Fibroblast of skin of right quadriceps (primary cell): ENCODE data around the gene TRAF3IP3.
A peak's percentile ranks its signal among the peaks of the same experiment; 100 is the strongest.
"Not testable (repeated sequence)": the region's sequence is repeated elsewhere in the genome, so short reads cannot be mapped to it uniquely, and the experiment has no call there.

ENCODE experiments used
- DNase-seq: peaks from one replicate; pipeline ENCODE4 v3.0.0-alpha.2; 2013

TRAF3IP3 gene

DNA sequence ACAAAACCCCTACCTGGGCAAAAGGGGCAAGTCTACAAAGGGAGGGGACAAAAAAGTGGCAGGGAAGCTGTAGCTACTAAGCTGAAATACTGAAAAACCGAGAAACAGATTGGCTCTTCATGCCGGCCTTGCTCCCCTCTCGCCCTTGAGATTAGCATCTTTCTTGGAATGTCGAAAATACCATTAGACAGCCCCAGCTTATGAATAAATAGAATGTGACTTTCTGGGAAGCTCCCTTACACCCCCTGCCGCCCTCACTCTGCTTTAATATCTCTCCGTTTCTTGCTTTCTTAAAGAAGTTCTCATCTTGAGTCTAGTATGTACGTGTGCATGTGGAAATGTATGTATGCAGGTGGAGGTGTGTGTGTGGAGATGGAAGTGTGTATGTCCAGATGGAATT, 14.1 kb downstream of the TRAF3IP3 start:
- no peak for DNase-seq

DNA sequence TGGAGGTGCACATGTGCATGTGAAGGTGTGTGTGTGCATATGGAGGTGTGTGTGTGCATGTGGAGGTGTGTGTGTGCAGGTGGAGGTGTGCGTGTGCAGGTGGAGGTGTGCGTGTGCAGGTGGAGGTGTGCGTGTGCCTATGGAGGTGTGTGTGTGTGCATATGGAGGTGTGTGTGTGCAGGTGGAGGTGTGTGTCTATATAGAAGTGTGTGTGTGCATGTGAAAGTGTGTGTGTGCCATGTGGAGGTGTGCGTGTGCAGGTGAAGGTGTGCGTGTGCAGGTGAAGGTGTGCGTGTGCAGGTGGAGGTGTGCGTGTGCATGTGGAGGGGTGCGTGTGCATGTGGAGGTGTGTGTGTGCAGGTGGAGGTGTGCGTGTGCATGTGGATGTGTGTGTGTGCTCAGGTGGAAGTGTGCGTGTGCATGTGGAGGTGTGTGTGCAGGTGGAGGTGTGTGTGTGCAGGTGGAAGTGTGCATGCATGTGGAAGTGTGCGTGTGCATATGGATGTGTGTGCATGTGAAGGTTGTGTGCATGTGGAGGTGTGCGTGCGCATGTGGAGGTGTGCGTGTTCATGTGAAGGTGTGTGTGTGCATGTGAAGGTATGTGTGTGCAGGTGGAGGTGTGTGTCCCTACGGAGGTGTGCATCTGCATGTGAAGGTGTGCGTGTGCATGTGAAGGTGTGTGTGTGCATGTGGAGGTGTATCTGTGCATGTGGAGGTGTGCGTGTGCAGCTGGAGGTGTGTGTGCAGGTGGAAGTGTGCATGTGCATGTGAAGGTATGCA, 15.0 kb downstream of the TRAF3IP3 start:
- DNase-seq, result no peak

DNA sequence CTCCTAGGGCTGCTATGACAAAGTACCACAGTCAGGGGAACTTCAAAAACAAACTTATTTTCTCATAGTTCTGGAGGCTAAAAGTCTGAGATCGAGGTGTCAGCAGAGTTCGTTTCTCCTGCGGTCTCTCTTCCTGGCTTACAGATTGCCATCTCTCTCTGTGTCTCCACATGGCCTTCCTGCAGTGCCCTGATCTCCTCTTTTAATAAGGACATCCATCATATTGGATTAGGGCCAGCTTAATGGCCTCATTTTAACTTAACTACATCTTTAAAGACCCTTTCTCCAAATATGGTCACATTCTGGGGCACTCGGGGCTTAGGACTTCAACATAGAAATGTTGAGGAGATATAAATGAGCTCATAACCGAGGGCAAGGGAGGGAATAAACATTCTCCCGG, 16.3 kb downstream of the TRAF3IP3 start:
- no peak for DNase-seq

DNA sequence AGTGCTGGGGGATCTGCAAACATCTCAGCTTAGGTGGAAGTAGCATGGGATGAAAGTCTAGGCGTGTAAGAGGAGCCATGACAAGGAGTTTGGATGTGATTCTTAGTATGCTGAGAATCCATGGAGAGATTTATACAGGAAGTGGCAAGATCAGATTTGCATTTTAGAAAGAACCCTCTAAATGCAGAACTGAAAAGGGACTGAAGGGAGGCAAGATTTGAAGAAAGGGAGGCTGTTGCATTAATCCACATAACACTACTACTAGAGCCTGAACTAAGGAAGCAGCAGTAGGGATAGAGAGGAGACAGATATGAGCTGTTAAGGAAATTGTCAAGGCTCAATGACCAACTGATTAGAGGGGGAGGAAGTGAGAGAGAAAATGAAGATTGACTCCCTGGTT, 18.7 kb downstream of the TRAF3IP3 start:
- no peak for DNase-seq

DNA sequence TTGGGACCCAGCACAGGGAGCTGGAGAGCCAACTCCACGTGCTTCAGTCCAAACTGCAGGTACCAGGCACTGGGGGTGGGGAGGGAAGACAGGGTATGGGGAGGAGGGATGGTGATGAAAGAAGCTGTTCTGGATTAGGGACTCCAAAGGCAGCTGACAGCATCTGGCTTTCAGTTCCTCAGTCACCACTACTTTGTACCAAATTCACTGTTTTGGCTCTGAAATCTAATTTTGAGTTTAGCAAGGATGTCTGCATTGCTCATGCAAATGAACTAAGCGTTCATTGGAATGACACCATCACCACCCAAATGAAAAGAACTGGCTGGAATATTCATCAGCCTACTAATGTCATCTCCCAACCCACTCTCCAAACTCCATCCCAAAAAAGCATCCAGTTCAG, 19.8 kb downstream of the TRAF3IP3 start:
- DNase-seq, result no peak

DNA sequence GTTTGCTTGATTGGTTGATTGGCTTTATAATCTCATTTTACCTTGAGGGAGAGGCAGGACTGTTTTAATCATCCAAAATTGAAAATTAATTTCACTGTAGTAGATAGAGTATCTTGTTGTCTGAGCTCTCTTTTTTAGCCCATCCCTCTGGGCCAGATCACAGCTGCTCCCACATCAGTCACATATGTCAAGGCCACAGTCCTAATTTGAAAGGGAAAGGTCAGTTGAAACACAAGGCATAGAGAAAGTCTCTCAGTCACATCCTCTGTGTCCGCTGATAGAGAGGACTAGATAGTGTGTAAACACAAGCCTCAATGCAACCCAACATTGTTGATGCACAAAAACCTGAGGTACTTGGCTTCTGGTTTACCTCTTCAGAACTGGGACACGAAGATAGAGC, 21.7 kb downstream of the TRAF3IP3 start:
- DNase-seq, result no peak

DNA sequence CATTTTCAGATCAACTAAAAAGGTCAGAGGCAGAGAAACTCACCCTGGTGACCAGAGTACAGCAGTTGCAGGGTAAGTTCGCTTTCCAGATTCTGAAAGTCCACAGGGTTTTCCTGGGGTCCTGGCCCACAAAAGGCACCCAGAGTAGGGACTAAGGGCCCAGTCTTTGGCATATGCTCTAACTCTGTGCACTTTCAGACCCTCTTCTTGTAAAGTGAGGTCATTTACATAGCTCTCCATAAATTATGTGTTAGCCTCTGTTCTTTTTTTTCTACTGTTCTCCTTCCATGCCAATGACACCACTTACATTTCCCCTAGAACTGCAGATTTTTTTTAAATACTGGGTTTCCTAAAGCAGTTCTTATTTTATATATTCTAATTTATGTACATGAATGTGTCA, 22.2 kb downstream of the TRAF3IP3 start:
- DNase-seq, result no peak

DNA sequence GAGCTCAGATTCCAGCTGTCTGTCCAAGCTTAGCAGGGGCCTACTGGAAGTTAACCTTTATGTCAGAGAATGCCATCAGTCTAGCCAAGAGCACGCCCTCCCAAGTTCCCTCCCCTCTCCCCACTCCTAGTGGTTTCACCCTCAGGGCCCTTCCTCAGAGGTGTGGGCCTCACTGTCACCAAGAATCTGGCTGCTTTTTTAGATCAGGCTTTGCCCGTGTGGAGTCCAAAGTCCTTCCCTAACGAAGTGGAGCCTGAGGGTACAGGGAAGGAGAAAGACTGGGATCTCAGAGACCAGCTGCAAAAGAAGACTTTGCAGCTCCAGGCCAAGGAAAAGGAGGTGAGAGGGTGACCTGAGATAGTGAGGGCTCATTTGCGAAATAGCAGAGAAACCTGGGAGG, 24.4 kb downstream of the TRAF3IP3 start:
- DNase-seq, result no peak

DNA sequence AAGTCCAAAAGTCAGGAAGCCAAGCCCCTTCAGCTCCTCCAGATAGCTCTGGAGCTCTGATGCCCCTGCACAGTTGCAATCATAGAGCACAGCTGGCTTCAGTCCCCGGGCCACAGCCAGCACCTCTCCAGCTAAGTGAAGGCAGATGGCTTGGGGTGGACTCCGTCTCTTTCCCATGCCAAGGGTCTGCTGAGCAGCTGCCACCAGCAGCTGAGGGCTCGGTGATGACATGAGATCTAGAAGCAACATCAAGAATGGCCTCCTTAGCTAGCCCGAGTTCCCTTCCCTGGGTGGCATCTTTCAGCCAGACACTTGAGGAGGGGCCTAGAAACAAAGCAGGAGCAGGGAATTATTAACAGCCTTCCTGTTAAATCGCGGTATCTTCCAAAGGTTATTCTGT, 27.5 kb downstream of the TRAF3IP3 start:
- DNase-seq, result no peak

DNA sequence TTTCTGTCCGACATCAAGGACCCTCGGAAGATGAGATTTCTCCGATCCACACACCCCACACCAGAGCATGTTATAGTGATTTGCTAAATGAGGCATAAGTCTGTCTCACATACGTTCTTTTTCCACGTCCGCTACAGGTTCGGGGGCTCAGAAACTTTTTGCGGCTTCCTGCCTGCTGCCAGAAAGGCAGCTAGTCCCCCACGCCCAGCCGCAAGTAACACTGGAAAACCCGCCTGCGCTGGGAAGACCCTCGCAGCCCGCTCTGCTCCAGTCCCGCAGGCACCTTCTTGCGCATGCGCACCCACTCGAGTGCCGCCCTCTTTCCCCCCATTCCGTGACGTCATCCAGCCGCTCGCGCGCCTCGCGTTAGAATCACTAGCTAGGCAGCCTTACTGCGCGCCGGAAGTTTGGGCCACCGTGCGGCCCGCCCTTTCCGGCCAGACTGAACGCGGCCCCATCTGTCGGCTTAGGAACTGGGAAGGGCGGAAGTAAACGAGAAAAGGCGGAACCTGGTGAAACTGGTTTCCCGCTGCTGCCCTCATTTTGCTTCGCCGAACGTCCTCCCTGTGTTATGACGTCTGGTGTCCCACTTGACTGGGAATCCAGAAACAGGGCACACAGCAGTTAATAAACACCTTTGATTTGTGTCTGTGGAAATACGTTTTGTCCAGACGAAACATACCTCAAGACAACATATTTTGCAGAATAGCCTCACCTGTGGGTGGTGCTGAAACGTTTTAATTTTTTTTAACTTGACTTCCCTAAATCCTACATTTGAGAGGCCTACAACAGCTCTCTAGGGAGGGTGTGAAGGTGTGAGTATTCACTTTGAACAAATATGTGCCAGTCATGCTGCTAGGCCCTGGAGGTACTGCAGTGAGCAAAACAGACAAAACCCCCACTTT, 28.7 kb downstream of the TRAF3IP3 start, which contains the start of gene C1orf74:
TSS of gene C1orf74 (minus strand) at position 295 of the 905 bp plus-strand sequence. CDS start 925 bp downstream, outside the sequence.
- DNase-seq, result peak; percentile 98

DNA sequence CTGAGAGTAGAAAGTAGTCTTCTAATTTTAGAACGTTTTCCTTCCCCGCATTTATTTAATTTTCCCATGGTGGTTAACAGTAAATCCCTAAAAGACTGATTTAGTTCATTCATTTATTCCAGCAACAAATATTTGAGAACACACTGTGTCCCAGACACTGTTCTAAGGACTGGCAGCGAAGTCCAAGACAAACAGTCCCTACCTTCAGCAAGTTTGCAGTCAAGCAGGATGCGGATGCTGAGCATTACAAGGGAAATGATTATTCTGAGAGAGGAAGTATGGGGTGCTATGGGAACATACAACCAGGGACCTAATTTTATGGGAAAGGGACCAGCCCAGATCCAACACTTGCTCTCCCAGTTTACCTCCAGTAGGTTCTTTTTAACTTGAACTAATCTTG, 29.7 kb downstream of the TRAF3IP3 start:
- no peak for DNase-seq

DNA sequence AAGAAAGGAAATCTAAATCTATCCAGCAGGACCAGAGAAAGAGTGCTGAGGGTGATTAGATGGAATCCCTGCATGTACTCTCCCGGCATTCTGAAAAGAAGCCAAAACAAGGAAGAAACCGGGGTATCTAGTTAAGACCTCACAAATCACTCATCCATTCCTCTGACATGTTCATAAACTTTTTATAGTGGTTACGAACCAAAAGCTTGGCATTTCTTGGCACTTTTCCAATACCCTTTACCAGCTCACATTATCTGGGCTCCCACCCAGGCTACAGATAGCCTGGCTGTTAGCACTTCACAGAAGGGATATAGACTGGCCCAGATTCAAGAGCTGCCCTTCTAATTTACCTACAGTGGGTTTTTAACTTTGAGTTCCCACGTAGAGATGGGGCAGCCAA, 30.3 kb downstream of the TRAF3IP3 start:
- no peak for DNase-seq

DNA sequence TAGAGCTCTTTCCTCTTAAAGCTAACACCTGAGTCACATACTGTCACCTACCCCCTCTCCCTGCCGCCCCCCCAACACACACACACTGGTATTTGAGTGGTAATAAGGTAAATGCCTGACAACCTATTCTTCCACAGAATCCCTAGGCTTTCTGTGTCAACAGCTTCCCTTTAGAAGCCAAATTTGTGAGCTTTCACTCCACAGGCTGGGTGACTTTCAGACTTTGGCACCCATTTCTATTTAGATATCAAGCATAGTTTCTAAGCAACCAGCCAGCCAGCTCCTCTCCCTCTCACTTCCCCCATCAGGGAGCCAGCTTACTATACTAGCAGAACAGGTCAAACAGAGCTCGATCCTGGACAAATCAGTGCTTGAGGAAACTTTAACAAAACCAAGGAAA, 31.7 kb downstream of the TRAF3IP3 start:
- DNase-seq, result no peak

DNA sequence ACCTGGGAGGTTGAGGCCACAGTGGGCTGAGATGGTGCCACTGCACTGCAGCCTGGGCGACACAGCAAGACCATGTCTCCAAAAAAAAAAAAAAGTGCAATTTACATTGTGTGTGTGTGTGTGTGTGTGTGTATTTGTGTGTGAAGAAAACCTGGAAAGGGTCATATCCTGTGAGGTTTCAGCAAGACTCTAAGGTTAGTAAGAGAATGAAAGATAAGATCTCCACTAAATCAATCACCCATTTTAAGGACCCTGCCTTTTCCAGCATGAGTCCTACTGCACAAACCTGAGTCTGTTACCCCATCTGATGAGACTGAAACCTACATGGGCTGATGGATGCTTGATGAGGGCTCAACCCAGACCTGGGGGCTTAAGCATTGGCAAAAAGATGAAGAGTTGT, 33.4 kb downstream of the TRAF3IP3 start:
- no peak for DNase-seq

DNA sequence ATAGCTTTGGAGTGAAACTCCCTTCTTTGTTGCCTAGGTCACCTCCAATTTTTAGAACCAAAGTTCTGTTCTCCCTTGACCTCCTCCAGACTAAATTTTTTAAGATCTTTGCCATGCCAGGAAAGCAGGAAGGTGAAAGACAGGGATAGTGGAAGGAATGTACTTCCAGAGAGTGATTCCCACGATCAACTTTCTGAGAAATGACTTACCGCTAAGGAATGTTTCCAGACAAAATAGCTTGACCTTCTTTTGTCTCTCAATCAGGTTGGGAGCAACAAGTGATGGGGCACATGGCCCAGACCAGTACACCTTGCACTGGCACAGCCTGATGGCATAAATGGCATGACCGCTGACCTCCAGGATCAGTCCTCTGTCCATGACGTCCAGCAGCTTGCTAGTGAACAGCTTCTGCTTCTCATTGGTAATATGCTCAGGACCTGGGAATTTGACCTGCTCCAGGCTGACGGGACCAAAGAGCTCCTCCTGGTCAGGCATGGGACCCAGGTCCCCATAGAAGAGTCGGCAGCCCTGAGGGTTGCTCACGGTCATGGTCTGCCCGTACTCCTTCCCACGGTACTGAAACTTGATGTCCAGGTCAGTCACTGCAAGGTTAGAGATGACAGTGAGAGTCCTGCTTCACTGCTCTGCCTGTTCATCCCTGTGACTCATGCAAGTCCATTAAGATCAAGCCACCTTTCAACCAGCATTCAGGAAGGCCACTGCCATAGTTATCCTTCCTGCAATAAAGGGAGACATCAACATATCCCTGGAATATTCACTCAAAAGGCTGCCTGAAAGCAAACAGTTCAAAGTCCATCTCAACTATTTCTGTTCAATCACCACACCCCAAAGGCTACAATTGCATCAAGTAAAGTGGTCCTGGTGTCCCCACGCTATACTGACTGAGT, 34.7 kb downstream of the TRAF3IP3 start:
- no peak for DNase-seq

DNA sequence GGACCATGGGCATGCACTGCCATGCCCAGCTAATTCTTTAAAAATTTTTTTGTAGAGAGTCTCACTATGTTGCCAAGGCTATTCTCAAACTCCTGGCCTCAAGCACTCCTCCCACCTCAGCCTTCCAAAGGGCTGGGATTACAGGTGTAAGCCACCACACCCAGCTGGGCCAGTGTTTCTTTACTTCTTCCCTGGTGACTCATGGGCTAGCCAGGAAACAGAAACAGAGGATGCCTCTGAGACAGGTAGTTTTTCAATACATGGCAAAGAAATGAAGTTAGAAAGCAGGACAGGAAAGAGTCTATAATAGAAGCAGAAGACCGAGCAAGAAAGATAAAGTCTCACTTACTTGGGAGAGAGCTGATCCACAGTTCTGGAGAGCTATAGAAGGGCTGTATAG, 36.1 kb downstream of the TRAF3IP3 start:
- no peak for DNase-seq

DNA sequence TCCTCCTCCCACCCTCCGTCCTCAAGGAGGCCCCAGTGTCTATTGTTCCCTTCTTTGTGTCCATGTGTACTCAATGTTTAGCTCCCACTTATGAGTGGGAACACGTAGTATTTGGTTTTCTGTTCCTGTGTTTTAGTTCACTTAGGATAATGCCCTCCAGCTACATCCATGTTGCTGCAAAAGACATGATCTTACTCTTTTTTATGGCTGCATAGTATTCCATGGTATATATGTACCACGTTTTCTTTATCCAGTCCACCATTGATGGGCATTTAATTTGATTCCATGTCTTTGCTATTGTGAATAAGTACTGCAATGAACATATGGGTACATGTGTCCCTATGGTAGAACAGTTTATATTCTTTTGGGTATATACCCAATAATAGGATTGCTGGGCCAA, 37.9 kb downstream of the TRAF3IP3 start:
- DNase-seq, result not testable (repeated sequence)

DNA sequence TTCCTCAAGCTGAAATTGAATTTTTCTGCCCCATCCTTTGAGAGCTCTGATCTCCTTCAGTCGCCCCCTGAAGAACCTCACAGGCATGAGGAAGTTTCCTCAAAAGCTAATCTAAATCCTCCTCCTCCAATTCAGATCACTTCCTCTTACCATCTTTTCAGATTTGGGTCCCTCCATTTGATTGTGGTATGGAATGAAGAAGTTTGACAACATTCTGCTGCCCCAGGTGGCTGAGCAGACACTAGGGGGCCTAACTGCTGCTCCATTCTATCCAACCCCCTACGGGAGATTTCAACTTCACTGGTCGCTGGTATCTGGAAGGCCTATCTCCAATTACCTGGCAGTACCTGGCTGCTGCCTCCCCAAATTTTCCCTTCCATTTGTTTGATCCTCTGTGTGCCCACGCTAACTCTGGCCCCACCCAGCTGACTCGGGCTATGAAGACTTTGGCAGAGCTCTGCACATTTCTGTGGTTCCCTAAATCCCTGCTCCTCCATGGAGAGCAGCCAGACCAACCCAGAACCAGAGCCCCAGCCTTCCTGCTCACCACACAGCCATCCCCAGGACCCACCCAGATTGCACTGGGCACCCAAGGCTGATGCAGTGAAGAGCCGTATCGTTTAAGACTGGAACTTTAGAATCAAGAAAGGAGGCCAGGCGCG, 42.3 kb downstream of the TRAF3IP3 start:
- no peak for DNase-seq

DNA sequence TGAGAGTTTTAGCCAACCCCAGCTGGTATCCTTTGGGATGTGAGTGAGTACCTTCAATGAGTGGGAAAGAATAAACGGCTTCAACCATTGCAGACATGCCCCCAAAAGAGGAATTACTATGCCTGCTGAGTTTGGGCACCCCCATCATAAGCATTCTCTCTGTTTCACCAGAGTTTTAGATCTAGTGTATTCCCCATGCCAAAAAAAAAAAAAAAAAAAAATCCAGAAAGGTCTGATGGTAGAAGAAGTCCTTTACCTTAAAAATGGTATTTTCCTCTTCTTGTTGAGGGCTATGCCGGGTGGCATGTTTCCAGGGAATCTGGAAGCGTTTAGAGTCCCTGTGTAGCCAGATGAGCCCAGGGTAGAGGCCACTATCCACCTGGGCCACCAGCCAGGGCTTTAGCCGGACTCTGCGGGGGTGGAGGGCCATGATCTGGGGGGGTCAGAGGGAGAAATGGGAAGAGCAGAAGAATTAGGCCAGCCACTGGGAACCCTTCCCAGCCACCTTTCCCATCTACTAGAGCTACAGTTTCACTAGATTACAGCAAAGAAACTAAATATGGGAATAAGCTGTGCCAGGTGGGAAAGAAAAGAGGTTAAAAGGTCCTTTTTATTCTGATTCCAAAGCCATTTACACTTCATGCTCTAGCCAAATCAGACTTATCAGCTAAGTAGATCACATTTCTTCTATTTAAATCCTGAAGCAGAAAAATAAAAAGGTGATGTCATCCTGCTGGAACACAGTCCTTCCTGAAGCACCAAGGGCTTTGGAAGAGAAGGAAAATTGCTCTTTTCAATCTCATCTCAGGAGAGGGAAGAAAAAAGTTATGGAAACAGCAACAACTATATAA, 45.4 kb downstream of the TRAF3IP3 start:
- no peak for DNase-seq

DNA sequence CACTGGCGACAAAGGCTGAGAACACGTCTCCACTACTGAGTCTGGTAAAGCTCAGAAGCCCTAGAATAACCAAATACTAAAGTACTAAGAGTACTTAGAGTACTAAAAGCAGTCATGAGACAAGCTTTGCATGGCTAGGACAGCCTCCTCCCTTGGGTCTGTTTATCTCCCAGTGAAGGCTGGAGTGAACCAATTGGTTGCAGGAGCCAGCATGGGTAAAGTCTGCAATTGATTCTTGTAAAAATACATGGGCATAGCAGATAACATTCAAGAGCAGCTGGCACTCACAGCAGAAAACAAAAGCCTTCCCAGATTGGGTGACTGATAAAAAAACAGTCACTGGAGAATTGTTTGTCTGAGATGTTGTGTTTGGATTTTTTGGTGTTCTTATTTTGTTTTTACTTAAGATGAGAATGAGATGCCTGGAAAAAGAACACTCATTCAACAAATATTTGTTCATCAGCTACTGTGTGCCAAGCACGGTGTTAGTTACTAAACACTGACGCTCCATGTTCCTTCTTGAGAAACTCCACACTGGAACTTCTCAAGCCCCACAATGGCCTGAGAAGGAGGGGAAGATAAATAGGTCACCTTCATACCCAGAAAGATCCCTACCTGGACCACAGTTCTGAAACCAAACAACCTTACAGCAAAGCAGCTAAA, 46.4 kb downstream of the TRAF3IP3 start:
- DNase-seq, result no peak

DNA sequence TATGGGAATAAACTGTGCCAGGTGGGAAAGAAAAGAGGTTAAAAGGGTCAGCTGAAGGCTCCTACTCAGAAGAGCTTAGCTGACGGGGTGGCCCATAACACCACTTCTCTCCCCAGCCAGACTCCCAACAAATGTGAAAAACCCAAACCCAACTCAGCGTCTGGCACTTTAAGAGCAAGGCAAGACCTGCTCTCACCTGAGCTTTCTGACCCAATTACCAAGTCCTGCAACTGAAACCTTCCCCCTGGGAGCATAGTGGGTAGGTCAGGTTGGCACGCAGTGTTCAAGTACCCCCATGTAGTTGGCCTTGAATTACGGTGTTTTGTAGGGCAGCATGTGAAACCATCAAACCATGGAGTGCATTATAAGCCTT, 46.9 kb downstream of the TRAF3IP3 start:
- no peak for DNase-seq
